ENCODE measurements around the gene PTOV1.

The PTOV1 gene

DNA sequence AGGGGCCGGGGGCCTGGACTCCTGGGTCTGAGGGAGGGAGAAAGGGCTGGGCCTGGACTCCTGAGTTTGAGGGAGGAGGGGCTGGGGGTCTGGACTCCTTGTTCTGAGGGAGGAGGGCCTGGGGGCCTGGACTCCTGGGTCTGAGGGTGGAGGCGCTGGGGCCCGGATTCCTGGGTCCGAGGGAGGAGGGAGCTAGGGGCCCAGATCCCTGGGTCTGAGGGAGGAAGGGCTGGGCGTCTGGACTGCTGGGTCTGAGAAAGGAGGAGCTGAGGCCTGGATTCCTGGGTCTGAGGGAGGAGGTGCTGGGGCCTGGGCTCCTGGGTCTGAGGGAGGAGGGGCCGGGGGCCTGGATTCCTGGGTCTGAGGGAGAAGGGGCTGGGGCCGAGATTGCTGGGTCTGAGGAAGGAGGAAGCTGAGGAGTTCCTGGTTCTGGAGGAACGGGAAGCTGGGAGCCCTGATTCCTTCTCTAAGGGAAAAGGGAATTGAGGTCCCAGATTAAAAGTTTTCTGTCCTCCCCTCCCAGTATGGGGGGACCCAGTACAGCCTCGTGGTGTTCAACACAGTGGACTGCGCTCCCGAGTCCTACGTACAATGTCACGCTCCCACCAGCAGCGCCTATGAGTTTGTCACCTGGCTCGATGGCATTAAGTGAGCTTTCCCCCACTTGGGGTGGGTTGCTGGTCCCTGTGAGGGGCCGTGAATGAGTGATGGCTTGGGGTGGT, 32.1 kb upstream of the PTOV1 start:
- no peak for DNase-seq

DNA sequence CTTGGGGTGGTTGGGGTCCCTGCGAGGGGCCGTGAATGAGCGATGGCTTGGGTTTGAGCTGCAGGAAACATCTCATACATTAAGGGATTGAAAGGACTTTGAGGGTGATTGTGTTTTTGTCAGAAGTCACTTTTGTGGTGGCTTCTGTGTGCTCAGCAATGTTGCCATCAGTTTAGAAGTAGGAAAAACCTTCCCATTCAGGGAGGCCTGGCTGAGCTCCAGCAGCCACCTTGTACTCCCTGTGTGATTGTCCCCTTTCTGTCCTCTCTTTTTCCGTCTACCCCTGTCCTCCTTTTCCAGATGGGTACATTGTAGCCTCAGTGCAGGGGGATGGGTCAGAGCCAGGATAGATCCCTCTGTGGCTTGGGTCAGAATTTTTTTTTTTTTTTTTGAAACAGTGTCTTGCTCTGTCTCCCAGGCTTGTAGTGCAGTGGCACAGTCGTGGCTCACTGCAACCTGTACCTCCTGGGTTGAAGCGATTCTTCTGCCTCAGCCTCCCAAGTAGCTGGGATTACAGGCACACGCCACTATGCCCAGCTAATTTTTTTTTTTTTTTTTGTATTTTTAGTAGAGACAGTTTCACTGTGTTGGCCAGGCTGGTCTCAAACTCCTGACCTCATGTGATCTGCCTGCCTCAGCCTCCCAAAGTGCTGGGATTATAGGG, 31.4 kb upstream of the PTOV1 start:
- peak; percentile 13 for DNase-seq

DNA sequence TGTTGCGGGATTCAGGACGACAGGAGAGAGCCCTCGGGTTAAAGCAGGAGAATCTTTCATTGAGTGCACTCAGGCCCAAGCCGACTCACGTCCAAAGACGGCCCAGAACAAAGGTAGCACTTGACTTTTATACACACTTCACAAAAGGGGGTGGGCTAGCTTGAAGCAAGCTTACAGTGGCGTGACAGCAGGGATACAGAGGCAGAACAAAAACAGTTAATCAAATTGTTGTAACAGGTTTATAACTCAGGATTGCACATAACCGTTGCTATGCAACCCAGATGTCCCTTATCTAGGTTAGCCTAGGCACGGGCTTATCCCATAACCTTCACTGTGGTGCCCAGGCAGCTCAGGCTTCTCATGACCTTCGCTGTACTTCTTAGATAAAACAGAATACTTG, 30.8 kb upstream of the PTOV1 start:
- peak; percentile 84 for DNase-seq

DNA sequence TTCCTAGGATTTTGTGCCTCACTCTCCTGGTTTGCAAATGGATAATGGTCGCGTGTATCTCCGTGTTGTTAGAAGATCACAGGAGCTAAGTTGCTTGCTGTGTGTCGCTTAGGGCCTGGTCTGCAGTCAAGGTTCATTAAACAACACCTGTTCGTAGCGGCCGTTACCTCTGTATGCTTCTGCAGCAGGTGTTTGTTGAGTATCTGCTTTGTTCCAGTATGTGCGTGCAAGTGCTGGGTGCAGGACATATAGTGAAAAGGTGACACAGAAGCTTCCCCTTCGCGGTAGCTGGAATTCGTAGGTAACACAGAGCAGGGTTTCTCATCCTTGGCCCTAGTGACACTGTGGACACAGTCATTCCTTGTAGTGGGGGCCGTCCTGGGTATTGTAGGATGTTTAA, 27.5 kb upstream of the PTOV1 start:
- DNase-seq: peak; percentile 89

DNA sequence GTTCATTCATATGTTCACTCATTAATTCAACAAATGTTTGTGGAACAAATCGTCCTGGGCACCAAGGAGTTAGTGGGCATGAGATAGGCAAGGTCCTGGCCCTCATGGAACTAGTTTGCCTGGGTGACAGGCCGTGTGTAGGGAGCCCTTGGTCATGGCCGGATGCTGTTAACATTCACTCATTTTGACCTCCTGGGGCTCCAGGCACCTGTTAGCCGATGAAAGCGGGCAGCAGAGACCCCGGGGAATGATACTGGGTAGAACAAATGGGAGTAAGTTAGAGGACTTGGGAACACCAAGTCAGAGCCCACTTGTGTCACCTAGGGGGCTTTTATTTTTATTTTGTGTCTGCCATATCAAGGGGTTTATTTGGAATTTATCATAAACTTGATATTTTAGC, 26.3 kb upstream of the PTOV1 start:
- DNase-seq: no peak

DNA sequence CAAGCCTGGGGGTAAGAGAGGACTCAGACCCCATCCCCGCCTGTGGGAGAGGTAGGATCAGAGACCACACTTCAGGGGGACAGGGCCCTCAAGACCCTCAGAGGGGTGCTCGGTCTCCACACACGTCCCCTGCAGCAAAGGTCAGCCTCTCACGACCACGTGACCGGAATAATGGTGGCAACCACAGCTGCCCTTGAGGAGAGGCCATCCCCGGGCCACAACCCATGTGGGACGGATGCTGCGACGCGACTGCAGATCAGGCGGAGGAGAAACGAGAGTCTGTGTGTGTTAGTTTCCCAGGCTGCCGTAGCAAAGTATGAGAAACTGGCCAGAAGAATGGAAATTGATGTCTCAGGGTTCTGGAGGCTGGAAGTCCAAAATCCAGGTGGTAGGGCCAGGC, 23.9 kb upstream of the PTOV1 start:
- DNase-seq: no peak

GRCh38 chr19:49829200-49829599, 21.8 kb upstream of the PTOV1 start:
- no peak for DNase-seq

DNA sequence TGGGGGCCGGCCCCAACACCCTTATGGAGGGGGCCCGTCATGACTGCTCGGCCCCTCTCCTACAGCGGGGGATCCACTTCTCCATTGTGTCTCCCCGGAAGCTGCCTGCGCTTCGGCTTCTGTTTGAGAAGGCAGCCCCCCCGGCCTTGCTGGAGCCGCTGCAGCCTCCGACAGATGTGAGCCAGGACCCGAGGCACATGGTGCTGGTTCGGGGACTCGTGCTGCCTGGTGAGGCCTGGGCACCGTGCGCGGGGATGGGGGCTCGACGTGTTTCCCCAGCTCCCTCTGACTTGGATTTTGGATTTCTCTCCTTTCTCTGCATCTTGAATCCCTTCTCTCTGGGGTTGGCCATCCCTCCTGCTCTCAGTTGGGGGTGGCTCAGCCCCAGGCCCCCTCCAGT, 21.2 kb upstream of the PTOV1 start:
- no peak for DNase-seq

DNA sequence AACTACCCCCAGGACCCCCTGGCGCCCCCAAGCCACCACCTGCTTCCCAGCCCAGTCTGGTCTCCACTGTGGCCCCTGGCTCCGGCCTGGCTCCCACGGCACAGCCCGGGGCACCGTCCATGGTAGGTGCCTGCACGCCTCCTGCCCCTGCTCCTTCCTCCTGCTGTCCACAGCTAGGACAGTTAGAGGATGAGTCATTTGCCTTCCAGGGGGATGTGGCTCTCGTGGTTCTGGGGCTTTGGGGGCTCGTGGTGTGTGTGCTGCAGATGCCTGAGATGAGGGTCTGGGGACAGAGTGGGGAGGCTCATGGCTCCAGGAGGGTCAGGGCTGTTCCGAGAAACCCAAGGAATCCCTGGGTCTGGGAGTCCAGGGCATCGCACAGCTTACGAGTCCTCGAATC, 20.2 kb upstream of the PTOV1 start:
- DNase-seq: no peak

DNA sequence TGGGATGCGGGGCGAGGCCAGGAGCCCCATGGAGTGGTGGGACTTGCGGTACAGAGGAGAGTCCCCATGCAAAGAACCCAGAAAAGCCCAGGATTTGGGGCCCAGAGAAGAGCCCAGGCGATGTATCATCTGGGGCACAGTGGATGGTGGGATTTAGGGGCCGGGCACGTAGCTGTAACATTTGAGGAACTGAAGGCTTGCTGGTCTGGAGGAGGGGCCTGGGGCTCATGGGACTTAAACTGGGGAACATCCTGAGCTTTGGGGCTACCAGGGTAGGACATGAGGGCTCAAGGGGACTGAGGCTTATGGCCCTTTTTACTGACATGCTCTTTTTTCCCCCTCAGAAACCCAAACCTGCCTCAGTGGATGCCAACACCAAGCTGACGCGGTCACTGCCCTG, 19.4 kb upstream of the PTOV1 start:
- DNase-seq: no peak

GRCh38 chr19:49832556-49832955, 18.4 kb upstream of the PTOV1 start:
- DNase-seq: no peak

DNA sequence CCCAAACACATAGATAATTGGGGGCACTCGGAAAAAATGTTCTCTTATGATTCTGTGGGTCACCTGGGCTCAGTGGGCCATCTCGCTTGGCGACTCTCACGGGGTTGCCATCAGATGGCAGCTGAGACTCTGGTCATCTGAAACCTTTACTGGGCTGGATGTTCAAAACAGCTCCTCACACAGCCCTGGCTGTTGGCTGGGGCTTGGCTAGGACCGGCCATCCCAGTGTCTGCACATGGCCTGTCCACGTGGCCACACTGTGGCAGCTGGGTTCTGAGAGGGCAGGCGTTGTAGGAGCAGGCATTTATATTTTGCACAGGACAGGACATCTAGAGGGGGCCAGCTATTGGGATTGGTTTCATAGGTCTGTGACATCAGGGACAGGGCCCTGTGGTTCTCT, 17.4 kb upstream of the PTOV1 start:
- DNase-seq: no peak

DNA sequence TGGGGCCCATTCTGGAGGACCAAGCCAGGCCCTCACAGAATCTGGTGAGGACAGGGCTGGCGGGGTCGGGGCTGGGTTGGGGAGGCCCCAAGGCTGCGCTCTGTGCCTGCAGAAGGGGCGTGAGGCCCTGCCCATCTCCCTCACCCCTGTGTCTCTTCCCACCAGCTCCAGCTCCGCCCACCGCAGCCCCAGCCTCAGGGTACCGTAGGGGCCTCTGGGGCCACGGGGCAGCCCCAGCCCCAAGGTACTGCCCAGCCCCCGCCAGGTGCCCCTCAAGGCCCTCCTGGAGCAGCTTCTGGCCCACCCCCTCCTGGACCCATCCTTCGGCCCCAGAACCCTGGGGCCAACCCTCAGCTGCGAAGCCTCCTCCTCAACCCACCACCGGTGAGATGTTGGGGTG, 15.4 kb upstream of the PTOV1 start:
- no peak for DNase-seq

- no peak for DNase-seq
Observed at GRCh38 chr19:49836176-49837008, 14.6 kb upstream of the PTOV1 start.

DNA sequence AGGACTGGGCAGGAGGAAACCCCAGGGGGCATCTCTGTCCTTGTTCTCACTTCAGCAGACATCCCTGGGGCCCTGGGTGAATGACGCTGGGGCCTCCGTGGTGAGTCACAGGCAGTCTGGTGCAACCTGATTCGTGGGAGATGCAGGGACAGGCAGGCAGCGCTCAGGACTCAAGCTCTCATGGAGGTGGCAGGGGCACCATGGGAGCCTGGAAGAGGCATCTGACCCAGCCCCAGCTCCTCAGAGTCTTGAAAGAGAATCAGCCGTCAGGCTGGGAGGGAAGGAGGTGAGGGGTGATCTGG, 14.0 kb upstream of the PTOV1 start:
- no peak for DNase-seq

DNA sequence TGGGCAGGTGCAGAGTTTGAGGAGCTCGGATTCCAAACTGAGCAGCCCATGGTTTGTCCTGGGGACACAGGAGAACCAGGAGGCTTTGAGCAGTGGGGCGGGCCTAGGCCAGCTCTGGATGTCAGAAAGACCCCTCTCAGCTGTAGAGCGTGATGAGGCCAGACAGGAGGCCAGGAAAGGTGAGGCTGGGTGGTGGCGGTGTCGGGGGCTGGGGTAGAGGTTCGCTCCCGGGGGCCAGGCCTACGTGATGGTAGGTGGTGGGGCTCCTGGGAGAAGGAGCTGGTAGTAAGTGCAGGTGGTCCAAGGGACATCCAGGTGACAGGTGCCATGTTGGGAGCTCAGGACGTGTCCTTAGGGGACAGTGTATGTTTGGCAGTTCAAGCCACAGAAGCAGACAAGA, 13.5 kb upstream of the PTOV1 start:
- DNase-seq: no peak

GRCh38 chr19:49838885-49839588, 11.9 kb upstream of the PTOV1 start:
- DNase-seq: no peak

DNA sequence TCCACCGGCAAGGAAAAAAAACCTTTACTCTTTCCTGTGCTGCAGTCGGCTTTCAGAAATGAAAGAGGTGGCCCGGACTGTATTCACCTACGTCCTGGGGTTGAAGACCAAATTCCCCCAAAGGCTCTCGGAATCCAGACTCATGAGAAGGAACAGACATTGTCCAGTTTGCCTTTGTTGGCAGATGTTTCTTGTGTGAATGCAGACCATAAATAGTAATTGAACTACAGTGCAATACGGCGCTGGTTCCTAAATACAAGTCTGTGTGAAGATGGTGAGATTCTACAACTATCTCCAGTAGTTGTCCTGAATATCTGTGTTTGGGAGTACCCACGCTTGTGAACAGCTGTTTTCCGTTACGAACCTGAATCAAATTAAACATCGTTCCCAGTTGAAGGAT, 11.2 kb upstream of the PTOV1 start:
- no peak for DNase-seq

- no peak for DNase-seq
Observed at GRCh38 chr19:49840321-49840720, 10.6 kb upstream of the PTOV1 start.

- no peak for DNase-seq
Observed at GRCh38 chr19:49840736-49841249, 10.2 kb upstream of the PTOV1 start.

- DNase-seq: no peak
Observed at GRCh38 chr19:49843265-49843664, 7.7 kb upstream of the PTOV1 start.

DNA sequence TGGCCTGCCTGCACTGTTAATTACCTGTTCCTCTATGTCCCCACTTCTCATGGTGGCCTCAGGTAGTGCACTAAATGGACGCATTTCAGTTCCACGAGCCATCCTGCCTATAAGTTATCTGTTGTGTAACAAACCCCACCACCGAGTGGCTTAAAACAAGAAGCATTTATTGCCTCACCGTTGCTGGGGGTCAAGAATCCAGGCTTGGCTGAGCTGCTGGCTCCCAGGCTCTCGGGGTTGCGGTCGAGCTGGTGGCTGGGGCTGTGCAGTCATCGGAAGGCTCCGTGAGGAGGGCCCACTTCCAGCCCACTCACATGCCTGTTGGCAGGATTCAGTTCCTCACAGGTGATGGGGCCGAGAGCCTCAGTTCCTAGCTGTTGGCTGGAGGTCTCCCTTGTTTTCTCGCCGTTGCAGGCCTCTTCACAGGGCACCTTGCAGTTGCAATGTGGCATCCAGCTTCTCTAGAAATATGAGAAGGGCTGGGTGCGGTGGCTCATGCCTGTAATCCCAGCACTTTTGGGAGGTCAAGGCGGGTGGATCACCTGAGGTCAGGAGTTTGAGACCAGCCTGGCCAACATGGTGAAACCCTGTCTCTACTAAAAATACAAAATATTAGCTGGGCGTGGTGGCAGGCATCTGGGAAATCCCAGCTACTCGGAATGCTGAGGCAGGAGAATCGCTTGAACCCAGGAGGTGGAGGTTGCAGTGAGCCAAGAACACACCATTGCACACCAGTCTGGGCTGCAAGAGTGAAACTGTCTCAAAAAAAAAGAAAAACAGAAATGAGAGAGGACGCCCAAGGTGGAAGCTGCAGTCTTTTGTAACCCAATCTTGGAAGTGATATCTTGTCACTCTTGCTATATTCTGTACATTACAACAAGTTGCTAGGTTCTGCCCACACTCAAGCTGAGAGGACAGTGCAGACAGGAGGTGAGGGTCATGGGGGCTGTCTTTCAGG, 6.5 kb upstream of the PTOV1 start:
- no peak for DNase-seq

Data from DMS79 treated with DMSO at 0.1 percent for 48 hours (cell line).